CD4-positive, alpha-beta T cell treated with Interferon gamma for 1 hour (primary cell): ENCODE measurements around the gene PRAMEF15.
A peak's percentile ranks its signal among the peaks of the same experiment; 100 is the strongest.
"Not testable (repeated sequence)": the region's sequence is repeated elsewhere in the genome, so short reads cannot be mapped to it uniquely, and the experiment has no call there.

Source experiments
- DNase-seq: peaks from one replicate; pipeline ENCODE4 v3.0.0-alpha.2; 2020

The PRAMEF15 gene

DNA sequence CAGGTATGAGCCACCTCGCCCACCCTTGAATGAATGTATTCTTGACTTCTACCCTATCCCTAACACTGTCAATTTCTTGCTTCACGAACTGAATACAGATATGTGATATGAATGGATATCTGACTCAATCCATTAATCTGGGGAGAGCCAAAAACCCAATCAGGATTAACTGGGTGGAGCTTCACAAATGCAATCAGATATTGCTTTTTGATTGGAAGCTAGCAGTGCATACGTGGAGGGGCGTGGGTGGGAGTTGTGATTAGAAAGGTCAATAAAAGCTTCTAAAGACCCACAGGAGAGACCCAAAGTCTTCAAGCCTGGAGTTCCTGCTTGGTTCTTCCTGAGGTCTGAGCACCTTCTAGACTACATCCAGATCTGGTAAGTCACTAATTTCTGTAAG is at the start of gene PRAMEF15:
Gene PRAMEF15 (plus strand): TSS at position 301 of the 400 bp plus-strand sequence. CDS start 2,827 bp downstream, outside the sequence.
- DNase-seq, result not testable (repeated sequence)

DNA sequence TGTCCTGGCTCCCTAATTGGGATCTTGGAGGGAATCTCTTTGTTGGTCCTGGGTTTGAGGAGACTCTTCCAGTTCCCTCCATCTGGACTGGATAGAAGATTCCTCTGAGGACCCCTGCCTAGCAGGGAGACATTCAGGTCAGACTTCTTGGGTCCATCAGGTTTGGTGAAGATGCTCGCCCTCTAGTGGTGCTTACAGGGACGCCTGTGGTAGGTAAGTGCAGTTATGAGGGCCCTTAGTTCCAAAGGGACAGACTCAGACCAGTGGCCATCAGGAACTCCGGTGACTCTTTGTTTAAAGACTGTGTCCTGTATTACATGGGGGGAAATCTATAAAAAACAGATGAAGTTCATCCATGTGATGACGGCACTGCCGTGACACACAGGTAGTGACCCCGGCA is 38.4 kb upstream of the PRAMEF15 start:
- not testable (repeated sequence) for DNase-seq

DNA sequence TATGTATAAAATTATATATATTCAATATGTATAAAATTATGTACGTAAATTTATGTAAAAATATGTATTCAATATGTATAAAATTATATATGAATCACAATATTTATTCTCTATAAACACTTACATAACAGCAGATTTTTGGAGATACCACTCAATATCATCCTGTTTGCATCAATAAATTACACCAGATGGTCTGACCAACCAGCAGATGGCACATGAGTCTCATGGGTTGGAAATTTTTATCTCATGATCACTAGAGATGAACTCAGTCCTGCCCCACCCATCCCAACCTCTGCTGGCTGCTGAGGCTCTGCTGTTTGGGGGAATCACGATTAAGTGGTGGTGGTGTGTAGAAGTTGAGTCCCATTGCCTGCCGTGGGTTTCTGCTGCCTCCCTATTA is 35.8 kb upstream of the PRAMEF15 start:
- not testable (repeated sequence) for DNase-seq

DNA sequence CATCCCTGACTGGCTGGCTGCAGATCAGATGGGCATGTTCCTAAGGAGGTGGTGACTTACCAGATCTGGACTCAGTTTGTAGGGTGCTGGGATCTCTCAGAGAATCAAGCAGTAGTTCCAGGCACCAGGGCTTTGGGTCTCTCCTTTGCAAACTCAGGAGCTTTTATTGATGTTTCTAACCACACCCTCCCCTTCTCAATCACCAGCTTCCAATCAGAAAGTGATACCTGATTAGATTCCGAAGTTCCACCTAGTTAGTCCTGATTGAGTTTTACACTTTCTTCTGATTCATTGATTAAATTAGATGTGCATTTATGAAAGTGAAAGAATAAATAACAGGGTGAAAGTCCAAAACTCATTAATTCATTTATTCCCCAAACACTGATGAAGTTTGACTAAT is 30.3 kb upstream of the PRAMEF15 start, which contains the start of gene PRAMEF8:
Gene PRAMEF8 (minus strand): TSS at position 101 of the 400 bp plus-strand sequence. CDS start 1,046 bp downstream, outside the sequence.
- DNase-seq, result not testable (repeated sequence)

DNA sequence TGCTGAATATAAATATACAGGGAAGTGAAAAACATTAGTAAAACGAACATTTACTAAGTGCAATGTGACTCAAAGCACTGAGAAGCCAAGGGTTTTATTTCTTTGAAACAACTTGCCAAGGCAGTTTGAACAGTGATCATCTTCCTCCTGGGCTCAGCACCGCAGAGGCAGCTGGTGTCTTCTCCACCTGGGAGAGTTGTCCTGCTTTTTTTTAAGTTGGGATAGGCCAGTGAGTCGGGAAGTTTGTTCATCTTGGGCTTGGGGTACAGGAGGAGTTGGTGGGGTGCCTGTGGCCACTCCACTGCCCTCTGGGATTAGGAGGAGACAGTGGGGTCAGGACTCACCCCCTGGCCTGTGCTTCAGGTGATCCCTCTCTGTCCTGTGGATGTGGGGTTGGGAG is 26.4 kb upstream of the PRAMEF15 start:
- DNase-seq, result not testable (repeated sequence)

DNA sequence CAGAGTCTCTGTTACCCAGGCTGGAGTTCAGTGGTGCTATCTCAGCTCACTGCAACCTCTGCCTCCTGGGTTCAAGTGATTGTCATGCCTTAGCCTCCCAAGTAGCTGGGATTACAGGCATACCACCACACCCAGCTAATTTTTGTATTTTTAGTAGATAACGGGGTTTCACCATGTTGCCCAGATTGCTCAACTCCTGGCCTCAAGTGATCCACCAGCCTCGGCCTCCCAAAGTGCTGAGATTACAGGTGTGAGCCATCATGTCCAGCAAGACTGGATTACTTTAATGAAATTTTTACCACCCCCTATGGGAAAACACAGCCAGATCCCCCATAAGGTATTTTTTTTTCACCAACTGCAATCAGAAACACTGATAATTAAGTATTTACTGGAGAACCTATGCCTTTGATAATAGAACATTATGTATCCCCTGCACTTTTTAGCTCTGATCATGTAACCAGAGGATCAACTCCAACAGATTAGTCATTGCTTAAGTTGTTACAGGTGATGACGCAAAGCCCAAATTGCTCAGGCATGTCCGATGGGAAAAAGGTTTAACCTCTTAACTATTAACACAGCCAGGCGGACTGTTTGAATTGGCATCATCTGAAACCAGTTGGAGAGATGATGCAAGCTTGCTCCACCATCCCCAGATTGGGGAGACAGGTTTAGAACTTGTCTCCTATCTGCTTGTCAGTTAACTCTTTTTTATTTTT is 18.0 kb upstream of the PRAMEF15 start:
- not testable (repeated sequence) for DNase-seq

DNA sequence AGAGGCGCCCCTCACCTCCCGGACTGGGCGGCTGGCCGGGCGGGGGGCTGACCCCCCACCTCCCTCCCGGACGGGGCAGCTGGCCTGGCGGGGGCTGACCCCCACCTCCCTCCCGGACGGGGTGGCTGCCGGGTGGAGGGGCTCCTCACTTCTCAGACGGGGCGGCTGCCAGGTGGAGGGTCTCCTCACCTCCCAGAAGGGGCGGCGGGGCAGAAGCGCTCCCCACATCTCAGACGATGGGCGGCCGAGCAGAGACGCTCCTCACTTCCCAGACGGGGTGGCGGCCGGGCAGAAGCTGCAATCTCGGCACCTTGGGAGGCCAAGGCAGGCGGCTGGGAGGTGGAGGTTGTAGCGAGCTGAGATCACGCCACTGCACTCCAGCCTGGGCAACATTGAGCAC is 16.7 kb upstream of the PRAMEF15 start:
- DNase-seq, result not testable (repeated sequence)

DNA sequence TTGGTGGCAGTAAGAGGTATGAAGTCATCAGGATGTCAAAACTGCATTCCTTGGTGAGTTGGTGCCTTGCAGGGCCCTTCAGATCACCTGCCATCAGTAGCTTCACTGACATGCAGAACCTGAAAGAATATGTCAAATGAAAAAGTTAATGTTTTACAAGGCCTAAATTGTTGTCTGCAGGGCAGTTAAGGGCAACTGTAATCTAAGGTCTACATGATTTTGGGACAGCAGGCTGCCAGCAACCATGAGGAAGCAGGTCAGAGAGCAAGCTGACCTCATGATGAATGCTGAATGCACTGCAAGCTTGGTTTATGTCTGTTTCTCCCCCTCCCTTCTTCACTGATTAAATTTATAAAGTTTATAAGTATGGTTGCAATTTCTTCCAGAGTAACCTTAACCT is 13.2 kb upstream of the PRAMEF15 start:
- DNase-seq, result not testable (repeated sequence)

DNA sequence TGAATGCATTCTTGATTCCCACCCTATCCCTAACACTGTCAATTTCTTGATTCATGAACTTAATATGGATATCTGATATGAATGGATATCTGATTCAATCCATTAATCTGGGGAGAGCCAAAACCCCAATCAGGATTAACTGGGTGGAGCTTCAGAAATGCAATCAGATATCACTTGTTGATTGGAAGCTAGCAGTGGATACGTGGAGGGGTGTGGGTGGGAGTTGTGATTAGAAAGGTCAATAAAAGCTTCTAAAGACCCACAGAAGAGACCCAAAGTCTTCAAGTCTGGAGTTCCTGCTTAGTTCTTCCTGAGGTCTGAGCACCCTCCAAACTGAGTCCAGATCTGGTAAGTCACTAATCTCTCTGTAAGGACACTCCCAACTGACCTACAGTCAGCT is 12.1 kb upstream of the PRAMEF15 start, which contains the start of gene PRAMEF33:
Gene PRAMEF33 (plus strand): TSS at position 301 of the 400 bp plus-strand sequence. CDS start 2,416 bp downstream, outside the sequence.
- not testable (repeated sequence) for DNase-seq

DNA sequence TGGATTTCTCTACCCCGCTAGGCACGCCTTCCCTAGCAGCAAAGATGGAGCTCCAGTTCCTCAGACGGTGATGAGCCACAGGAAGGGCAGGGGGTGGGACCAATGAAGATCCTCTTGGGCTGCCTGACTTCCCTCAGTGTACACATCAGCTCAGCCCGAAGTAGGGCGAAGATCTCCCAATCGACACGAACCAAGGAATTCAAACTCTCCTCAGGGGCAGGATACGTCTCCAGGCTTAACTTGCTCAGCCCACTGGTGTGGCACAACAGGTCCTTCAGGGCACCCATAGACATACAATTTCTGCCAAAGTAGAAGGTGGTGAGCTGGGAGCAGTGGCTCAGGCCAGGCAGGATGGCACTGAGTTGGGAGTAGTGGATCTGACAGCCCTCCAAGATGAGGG is 27.1 kb downstream of the PRAMEF15 start:
- DNase-seq, result not testable (repeated sequence)

DNA sequence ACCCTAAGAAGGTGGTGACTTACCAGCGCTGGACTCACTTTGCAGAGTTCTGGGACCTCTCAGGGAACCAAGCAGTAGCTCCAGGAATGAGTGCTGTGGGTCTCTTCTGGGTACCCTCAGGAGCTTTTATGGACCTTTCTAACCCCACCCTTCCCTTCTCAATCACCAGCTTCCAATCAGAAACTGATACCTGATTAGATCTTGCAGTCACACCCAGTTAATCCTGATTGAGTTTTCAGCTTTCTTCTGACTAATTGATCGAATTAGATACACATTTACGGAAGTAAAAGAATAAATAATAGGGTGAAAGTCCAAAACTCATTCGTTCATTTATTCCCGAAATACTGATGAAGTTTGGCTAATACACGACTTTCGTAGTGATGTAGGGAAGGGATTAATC is 31.7 kb downstream of the PRAMEF15 start, which contains the start of gene PRAMEF14:
Gene PRAMEF14 (minus strand): TSS at position 101 of the 400 bp plus-strand sequence. CDS start 1,820 bp downstream, outside the sequence.
- not testable (repeated sequence) for DNase-seq

DNA sequence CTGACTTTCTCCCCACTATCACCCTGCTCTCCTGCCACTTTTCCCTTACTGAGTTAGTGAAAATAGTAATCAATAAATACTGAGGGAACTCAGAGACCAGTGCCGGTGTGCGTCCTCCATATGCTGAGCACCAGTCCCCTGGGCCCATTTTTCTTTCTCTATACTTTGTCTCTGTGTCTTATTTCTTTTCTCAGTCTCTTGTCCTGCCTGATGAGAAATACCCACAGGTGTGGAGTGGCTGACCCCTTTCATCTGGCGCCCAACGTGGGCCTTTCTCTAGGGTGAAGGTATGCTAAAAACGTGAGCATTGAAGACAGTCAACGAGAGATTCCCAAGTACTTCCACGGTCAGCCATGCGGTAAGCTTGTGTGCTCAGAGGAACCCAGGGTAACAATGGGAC is 38.1 kb downstream of the PRAMEF15 start:
- DNase-seq, result not testable (repeated sequence)

DNA sequence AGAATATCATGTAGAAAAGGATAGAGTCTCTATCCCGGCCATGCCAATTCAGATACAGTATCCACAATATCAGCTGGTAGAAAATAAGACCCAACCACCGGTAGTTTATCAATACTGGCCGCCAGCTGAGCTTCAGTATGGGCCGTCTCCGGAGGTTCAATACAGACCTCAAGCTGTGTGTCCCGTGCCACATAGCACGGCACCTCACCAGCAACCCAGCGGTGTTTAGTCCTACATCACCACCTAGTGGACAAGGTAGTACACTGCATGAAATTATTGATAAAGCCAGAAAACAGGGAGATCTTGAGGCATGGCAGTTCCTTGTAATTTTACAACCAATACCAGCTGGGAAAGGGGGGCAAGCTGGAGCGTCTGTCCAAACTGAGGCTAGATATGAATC is 39.1 kb downstream of the PRAMEF15 start:
- not testable (repeated sequence) for DNase-seq

DNA sequence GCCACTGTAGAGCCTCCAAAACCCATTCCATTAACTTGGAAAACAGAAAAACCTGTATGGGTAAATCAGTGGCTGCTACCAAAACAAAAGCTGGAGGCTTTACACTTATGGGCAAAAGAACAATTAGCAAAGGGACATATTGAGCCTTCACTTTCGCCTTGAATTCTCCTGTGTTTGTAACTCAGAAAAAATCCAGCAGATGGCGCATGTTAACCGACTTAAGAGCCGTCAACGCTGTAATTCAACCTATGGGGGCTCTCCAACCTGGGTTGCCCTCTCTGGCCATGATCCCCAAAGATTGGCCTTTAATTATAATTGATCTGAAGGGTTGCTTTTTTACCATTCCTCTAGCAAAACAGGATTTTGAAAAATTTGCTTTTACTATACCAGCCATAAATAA is 41.4 kb downstream of the PRAMEF15 start:
- DNase-seq, result peak; percentile 2

DNA sequence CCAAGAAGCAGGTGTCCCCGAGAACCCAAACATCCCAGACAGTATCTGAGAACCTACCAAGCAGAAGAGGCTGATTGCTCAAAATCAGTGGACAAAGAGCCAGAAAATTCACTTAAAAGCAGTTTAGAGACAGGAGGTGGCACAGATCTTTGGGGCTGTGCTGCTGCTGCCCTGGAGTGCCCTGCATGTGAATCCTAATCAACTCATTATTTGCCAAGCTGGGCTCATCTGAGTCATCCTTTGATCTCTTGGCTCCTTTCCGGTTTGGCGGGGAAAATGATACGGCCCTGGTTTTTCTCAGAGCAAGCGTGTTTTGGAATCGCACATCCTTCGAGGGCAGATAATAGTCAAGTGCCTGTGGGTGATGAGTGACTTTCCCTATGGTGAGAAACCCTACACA is 47.0 kb downstream of the PRAMEF15 start:
- not testable (repeated sequence) for DNase-seq

DNA sequence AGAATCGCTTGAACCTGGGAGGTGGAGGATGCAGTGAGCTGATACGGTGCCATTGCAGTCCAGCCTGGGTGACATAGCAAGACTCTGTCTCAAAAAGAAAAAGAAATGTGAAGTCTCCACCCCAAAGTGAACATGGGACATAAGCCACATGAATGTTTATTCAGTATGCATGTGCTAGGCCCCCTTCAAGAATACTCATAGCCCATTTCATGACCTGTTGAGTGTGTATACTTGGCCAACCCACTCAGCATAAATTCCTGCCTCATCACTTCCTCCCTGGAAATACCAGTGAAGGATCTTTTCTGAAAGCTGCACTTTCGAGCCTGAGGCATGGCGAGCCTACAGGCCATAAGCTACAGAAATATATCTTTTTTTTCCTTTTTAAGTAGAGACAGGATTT is 49.5 kb downstream of the PRAMEF15 start:
- not testable (repeated sequence) for DNase-seq

DNA sequence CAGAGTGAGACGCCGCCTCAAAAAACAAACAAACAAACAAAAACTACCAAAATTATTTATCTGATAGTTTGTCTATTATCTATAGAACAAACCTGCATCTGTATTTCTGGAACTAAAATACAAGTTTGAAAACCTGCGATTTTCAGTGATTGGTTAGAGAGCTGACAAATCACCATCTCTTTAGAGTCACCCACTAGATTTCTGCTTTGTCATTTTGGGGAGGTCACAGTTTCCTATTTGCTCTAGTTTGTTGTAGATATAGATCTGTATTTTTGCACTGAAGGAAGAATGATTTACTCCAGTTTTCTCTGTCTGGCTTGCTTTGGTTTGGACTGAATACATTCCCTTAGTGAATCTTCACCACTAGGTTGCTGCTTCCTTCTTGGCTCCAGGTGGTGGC is 51.2 kb downstream of the PRAMEF15 start:
- not testable (repeated sequence) for DNase-seq

DNA sequence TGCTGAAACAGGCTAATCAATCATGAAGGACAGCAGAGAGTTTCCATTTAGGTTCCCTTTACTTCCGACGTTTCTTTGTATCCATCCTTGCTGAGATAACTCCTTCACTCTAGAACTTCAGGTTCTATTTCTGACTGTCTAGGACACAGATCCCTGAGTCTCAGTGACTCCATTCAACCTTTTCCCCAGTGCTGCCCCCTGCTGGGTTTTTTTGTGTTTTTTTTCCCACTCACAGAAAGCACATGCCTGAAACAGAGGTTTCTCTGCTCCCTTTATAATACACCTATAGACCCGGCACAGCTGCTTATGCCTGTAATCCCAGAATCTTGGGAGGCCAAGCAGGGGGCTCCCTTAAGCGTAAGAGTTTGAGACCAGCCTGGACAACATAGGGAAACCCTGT is 53.2 kb downstream of the PRAMEF15 start:
- DNase-seq, result not testable (repeated sequence)
